HEK293 (cell line): ENCODE measurements around the gene PLPPR1.

ENCODE experiments used
- PRDM1 ChIP-seq: fragments of 450-650 bp; formaldehyde crosslinking; IDR thresholded peaks from 2 replicates; pipeline ENCODE4; 2016; ENCODE audit warnings: missing biosample characterization, missing genetic modification characterization
- REST ChIP-seq: fragments of 450-650 bp; formaldehyde crosslinking; IDR thresholded peaks from 2 replicates; pipeline ENCODE4 v1.5.1; 2016; ENCODE audit warnings: missing biosample characterization, missing genetic modification characterization
- SP2 ChIP-seq: fragments of 450-650 bp; formaldehyde crosslinking; IDR thresholded peaks from 2 replicates; pipeline ENCODE4 v1.5.1; 2016; ENCODE audit warnings: missing biosample characterization, missing genetic modification characterization
- TCF7L2 ChIP-seq: IDR thresholded peaks from 2 replicates; pipeline ENCODE4 v1.6.1; 2011; ENCODE audit warnings: low read depth, mild to moderate bottlenecking, inconsistent platforms, low read length, moderate library complexity, borderline replicate concordance
- YY1 ChIP-seq: fragments of 450-650 bp; formaldehyde crosslinking; IDR thresholded peaks from 2 replicates; pipeline ENCODE4 v1.5.1; 2018; ENCODE audit warnings: missing biosample characterization, missing genetic modification characterization
- ZNF175 ChIP-seq: fragments of 450-650 bp; formaldehyde crosslinking; IDR thresholded peaks from 2 replicates; pipeline ENCODE4 v1.5.1; 2016; ENCODE audit warnings: missing biosample characterization, missing genetic modification characterization
- ZNF274 ChIP-seq, 2 experiments: fragments of 200-500 bp in 1 of 2; fragments of 450-650 bp in 1 of 2; sonication (Bioruptor generic) in 1 of 2; formaldehyde crosslinking in 1 of 2; IDR thresholded peaks; 2 replicates each; pipeline versions ENCODE4 v1.5.1 to v1.6.1; 2014 to 2016; ENCODE audit warnings: borderline replicate concordance in 1 of 2, inconsistent platforms in 1 of 2, low read length in 1 of 2, missing biosample characterization in 1 of 2, missing genetic modification characterization in 1 of 2
- ZNF510 ChIP-seq: fragments of 450-650 bp; formaldehyde crosslinking; IDR thresholded peaks from 2 replicates; pipeline ENCODE4 v1.5.1; 2018; ENCODE audit warnings: mild to moderate bottlenecking, missing genetic modification characterization, missing biosample characterization; ENCODE audit not compliant: insufficient replicate concordance
- ZNF707 ChIP-seq: fragments of 450-650 bp; formaldehyde crosslinking; IDR thresholded peaks from 2 replicates; pipeline ENCODE4 v1.5.1; 2016; ENCODE audit warnings: missing biosample characterization, missing genetic modification characterization
- TF ChIP-seq, protein P1 (sequence below): fragments of 450-650 bp; formaldehyde crosslinking; IDR thresholded peaks from 2 replicates; pipeline ENCODE4 v1.5.1; 2016; ENCODE audit warnings: missing biosample characterization, missing genetic modification characterization
- TF ChIP-seq, protein P2 (sequence below): fragments of 450-650 bp; IDR thresholded peaks from 2 replicates; pipeline ENCODE4 v1.5.1; 2018; ENCODE audit warnings: missing biosample characterization, mild to moderate bottlenecking, missing genetic modification characterization
- TF ChIP-seq, protein P3 (sequence below): fragments of 450-650 bp; formaldehyde crosslinking; IDR thresholded peaks from 2 replicates; pipeline ENCODE4 v1.5.1; 2017; ENCODE audit warnings: missing biosample characterization, missing genetic modification characterization
- TF ChIP-seq, protein P4 (sequence below): fragments of 450-650 bp; formaldehyde crosslinking; optimal IDR thresholded peaks from 2 replicates; pipeline ENCODE3; 2016; ENCODE audit warnings: missing biosample characterization, mild to moderate bottlenecking, missing genetic modification characterization

GRCh38 chr9:101212661-101213060, 184.1 kb downstream of the PLPPR1 start:
- TF ChIP-seq, protein P1, sequence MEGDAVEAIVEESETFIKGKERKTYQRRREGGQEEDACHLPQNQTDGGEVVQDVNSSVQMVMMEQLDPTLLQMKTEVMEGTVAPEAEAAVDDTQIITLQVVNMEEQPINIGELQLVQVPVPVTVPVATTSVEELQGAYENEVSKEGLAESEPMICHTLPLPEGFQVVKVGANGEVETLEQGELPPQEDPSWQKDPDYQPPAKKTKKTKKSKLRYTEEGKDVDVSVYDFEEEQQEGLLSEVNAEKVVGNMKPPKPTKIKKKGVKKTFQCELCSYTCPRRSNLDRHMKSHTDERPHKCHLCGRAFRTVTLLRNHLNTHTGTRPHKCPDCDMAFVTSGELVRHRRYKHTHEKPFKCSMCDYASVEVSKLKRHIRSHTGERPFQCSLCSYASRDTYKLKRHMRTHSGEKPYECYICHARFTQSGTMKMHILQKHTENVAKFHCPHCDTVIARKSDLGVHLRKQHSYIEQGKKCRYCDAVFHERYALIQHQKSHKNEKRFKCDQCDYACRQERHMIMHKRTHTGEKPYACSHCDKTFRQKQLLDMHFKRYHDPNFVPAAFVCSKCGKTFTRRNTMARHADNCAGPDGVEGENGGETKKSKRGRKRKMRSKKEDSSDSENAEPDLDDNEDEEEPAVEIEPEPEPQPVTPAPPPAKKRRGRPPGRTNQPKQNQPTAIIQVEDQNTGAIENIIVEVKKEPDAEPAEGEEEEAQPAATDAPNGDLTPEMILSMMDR (tag by site-specific recombination): no peak
- TF ChIP-seq REST (tag by site-specific recombination) (no peak), ZNF707 (tag by site-specific recombination) (no peak), ZNF175 (tag by site-specific recombination) (no peak), SP2 (tag by site-specific recombination) (no peak), ZNF274 (IDR thresholded peaks at IDR 0.05; ENCODE audit: low read length) (no peak), ZNF274 (tag by site-specific recombination; IDR thresholded peaks at IDR 0.05; ENCODE audit: borderline replicate concordance) (no peak), TCF7L2 (no peak), ZNF510 (tag by site-specific recombination) (no peak), PRDM1 (tag by site-specific recombination) (no peak), YY1 (no peak)
- TF ChIP-seq, protein P2, sequence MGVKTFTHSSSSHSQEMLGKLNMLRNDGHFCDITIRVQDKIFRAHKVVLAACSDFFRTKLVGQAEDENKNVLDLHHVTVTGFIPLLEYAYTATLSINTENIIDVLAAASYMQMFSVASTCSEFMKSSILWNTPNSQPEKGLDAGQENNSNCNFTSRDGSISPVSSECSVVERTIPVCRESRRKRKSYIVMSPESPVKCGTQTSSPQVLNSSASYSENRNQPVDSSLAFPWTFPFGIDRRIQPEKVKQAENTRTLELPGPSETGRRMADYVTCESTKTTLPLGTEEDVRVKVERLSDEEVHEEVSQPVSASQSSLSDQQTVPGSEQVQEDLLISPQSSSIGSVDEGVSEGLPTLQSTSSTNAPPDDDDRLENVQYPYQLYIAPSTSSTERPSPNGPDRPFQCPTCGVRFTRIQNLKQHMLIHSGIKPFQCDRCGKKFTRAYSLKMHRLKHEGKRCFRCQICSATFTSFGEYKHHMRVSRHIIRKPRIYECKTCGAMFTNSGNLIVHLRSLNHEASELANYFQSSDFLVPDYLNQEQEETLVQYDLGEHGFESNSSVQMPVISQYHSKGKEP: no peak
- TF ChIP-seq, protein P3, sequence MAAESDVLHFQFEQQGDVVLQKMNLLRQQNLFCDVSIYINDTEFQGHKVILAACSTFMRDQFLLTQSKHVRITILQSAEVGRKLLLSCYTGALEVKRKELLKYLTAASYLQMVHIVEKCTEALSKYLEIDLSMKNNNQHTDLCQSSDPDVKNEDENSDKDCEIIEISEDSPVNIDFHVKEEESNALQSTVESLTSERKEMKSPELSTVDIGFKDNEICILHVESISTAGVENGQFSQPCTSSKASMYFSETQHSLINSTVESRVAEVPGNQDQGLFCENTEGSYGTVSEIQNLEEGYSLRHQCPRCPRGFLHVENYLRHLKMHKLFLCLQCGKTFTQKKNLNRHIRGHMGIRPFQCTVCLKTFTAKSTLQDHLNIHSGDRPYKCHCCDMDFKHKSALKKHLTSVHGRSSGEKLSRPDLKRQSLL: no peak
- TF ChIP-seq, protein P4, sequence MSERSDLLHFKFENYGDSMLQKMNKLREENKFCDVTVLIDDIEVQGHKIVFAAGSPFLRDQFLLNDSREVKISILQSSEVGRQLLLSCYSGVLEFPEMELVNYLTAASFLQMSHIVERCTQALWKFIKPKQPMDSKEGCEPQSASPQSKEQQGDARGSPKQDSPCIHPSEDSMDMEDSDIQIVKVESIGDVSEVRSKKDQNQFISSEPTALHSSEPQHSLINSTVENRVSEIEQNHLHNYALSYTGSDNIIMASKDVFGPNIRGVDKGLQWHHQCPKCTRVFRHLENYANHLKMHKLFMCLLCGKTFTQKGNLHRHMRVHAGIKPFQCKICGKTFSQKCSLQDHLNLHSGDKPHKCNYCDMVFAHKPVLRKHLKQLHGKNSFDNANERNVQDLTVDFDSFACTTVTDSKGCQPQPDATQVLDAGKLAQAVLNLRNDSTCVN (tag by site-specific recombination): no peak
